Activated CD4-positive, CD25-positive, alpha-beta regulatory T cell treated with anti-CD3 and anti-CD28 coated beads, Interleukin-2, amount 50 U/mL, for 24 hours (primary cell): ENCODE measurements around the gene PSMD12.
A peak's percentile ranks its signal among the peaks of the same experiment; 100 is the strongest.
"Not testable (repeated sequence)": the region's sequence is repeated elsewhere in the genome, so short reads cannot be mapped to it uniquely, and the experiment has no call there.

Experiments used
- ATAC-seq, 2 donors: fragments of 150-1000 bp; cut with Tn5 transposase; one replicate each; pipeline ENCODE4 v1.10.0; 2021; ENCODE audit warnings: mild to moderate bottlenecking in 1 of 2, moderate library complexity in 1 of 2

The PSMD12 gene

DNA sequence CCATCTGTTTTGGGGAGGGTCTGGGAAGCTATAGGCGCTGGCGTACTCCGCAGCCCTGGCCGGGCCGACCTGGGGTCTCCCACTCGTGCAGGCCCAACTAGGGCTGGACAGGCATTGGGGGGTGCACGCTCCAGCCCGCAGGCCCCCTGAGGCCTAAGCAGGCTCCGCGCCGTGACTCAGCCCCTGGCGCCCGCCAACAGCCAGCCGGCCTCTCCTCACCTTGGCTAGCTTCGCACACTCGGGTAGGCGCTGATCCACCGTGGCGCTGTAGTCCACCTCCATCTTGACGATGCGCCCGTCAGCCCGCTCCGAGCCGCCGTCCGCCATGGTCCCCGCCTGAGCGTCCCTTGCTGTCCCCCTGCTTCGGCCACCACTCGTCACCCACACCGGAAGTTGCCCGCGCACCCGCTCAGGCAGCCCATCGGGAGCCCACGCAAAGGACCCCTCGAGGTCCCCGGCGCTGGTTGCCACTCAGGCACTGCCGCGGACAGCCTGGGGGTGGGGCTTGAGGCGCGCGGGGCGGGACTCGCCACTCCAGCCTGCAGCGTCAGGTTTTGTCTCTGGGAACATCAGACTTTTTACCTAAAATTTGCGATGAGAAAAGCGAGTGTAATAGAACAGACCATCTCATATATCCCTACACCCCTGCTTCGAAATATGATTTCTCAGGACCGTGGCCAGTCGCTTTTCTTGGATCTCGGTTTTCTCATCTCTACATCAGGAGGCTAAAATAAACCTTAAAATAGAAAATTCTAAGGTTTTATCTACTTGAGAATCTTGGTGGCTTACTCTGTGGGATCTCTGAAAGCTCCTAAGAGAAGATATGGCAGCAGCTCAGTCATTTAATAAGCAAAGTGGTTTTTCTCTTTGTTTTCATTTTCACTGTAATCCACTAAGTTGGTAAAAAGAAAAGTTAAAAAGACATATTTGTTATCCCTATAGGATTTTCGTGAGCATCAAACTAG, at the start of gene PSMD12:
TSS of gene PSMD12 (minus strand) at position 385 of the 965 bp plus-strand sequence. CDS start at position 327, 58 bp downstream.
- ATAC-seq = peak; percentile 85 to 88

- no peak for ATAC-seq
Measured at GRCh38 chr17:67415291-67415690, 48.9 kb upstream of the PSMD12 start.

DNA sequence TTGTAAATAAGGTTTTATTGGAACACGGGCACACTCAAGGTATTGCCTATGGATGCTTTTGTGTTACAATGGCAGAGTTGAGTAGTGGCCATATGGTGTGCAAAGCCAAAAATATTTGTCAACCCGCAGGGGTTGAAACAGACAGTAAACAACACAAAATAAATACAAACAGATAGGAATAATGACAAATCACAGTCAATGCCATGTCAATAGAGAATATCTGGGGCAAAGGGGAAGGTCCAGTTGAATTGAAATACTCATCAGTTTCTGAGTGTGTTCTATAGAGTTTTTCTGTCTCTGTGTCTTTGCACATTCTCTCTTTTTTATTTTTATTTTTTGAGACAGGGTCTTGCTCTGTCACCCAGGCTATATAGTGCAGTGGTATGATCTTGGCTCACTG, 48.2 kb upstream of the PSMD12 start:
- no peak for ATAC-seq

DNA sequence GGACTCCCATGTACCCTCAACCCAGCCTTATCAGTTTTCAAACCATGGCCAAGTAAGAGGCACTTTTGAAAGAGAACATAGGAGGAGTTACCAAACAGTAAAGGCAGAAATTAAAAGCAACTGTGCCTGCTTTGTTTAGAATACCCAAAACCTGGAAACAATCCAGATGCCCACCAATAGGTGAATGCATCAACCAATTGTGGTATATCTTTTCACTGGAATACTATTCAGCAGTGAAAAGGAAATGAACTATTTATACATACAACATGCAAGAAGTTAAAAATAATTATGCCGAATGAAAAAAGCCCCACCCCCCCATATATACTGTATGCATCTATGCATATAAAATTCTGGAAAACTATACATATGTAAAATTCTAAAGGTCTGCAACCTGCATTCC, 47.8 kb upstream of the PSMD12 start:
- no peak for ATAC-seq

GRCh38 chr17:67413388-67413787, 47.0 kb upstream of the PSMD12 start:
- no peak for ATAC-seq

DNA sequence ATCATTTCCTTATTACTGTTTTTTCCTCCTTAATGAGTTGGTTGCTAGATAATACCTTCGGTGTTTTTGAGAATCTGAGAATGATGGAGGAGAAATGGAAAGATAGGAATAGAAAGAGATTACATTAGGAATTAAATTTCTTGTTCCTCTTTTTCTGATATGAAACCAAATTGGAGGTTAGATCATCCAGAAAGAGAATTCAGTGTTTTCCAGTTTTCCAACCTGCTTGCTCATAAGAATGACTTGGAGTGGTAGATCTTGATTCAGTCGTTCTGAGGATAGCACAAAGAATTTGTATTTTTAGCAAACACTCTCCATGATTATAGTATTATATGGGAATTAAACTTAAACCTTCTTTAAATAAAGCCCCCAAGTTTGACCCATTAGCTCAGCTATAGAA, 46.6 kb upstream of the PSMD12 start:
- ATAC-seq = no peak

GRCh38 chr17:67412032-67412431, 45.7 kb upstream of the PSMD12 start:
- no peak for ATAC-seq

- no peak for ATAC-seq
Measured at GRCh38 chr17:67411397-67411796, 45.0 kb upstream of the PSMD12 start.

DNA sequence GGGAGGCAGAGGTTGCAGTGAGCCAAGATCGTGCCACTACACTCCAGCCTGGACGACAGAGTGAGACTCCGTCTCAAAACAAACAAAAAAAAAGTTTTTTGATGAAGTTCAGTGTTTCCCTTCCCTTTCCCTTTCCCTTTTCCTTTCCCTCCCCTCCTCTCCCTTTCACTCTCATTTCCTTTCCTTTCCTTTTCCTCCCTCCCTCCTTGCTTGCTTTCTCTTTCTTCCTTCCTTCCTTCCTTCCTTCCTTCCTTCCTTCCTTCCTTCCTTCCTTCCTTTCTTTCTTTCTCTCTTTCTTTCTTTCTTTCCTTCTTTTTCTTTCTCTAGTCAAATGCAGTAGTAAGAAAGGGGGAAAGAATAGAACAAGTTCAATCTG, 42.1 kb upstream of the PSMD12 start:
- not testable (repeated sequence) for ATAC-seq

DNA sequence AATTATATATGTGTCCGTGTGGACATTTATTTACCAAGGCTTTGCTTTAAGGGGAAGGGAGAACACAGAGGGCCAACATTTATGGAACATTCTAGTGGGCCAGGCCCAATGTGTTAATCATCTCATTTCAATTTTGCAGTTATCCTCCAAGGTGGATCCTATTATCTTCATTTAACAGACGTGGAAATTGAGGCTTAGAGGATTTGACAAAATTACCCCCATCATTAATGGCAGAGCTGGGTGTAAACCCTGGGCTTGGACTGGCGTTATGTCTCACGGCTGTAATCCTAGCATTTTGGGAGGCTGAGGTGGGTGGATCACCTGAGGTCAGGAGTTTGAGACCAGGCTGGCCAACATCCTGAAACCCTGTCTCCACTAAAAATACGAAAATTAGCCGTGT, 37.1 kb upstream of the PSMD12 start:
- no peak for ATAC-seq

- ATAC-seq = no peak
Measured at GRCh38 chr17:67403065-67403464, 36.7 kb upstream of the PSMD12 start.

DNA sequence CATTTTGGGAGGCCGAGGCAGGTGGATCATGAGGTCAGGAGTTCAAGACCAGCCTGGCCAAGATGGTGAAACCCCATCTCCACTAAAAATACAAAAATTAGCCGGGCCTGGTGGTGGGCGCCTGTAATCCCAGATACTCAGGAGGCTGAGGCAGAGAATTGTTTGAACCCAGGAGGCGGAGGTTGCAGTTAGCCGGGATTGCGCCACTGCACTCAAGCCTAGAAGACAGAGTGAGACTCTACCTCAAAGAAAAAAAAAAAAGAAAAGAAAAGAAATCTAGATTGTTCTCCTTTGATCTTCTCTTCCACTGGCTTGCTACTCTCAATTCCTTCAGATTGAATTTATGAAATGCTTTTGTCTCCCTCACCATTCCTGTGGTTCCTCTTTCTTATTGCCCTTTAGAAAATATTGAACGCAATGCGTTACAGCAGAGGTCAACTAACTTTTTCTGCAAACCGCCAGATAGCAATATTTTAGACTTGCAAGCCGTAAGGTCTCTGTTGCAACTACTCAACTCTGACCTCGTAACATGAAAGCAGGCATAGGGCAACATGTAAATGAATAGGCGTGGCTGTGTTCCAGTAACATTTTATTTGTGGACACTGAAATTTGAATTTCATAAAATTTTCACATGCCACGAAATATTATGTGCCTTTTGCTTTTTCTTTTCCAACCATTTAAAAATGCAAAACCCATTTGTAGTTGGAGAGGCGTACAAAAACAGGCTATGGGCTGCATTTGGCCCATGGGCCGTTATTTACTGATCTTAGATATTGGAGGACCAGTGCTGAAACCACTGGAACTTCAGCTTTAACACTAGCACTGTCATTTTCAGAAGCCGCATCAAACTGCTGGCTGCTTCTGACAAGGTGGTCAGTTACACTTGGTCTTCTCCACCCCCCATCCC, 35.5 kb upstream of the PSMD12 start:
- no peak for ATAC-seq

DNA sequence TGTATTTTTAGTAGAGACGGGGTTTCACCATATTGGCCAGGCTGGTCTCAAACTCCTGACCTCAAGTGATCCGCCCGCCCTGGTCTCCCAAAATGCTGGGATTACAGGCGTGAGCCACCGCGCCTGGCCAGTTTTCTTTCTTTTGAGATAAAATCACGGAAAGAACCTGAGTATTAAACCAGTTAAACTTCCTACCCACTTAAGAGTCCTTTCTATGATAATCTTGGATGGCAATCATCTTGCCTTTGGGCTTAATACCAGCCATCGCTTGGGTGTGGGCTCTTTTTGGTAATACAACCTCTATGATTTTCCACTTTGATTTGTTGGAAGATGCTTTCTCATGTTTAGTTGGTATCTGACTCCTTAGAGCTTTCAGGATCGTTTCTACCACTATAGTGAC, 34.7 kb upstream of the PSMD12 start:
- no peak for ATAC-seq

GRCh38 chr17:67400193-67400592, 33.8 kb upstream of the PSMD12 start:
- no peak for ATAC-seq

DNA sequence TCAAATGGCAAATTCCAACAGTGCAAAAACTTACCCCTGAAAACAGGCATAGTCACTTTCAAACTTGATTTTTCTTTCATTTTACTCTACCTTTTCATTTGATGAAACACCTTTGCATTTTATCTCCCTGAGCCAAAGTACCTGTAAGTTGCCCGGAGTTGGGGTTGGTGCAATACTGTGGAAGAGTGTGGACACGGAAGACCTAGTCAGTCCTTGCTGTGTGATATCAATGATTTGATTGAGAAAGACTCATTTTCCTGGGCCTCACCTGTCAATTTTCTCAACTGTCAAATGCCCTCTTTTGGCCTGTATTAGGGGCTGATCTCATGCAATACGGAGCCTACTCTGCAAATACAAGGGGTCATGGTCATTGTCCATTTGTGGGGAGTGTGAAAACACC, 33.3 kb upstream of the PSMD12 start:
- no peak for ATAC-seq

DNA sequence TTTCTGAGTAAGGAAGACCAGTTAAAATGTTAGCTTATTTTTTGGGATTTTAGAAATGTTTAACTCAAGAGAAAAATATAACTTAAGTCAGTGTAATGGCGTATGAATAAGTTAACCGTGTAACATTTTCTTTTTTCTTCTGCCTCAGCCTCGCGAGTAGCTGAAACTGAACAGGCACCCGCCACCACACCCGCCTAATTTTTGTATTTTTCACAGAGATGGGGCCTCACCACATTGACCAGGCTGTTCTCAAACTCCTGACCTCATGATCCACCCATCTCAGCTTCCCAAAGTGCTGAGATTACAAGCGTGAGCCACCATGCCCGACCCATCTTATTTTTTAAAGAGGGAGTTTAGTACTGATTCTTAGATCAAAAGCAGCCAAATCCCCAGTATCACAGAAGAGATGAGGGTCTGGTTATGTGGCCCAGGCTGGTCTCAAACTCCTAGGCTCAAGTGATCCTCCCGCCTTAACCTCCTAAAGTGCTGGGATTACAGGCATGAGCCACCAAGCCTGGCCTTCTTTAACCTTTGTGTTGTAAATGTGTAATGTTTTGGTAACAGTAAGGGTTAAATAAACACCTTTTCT, 27.5 kb upstream of the PSMD12 start:
- no peak for ATAC-seq

- ATAC-seq = no peak
Measured at GRCh38 chr17:67392111-67392510, 25.7 kb upstream of the PSMD12 start.

DNA sequence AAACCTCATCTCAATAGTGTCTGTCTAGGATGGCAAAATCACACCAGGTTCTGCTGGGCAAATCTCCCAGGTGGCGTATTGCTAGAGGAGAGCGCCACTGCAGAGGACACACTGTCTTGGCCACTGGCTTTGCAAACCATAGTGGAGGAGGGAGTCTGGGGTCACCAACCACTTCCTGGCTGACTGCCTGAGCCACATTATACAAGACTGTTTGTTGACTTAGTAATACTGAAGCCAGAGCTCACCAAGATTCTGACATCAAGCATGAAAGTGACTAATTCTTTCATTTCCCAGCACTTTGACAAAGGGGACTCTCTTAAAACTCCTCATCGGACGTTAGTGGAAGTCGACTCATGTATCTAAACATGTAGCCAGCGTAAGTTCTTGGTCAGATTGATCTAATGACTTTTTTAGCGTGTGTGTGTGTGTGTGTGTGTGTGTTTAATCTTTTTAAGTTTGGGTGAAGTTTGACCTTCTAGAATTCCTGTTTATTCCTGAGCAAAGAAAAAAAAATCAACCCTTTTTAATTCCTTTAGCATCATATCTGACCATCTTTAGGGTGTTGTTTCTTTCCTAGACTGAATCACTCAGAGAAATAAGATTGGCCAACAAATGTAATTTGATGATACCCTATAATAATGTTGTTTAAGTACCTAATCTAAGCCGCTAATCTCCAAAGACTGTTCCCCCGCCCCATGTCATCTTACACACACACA, 24.4 kb upstream of the PSMD12 start:
- ATAC-seq = peak; percentile 95 to 97

DNA sequence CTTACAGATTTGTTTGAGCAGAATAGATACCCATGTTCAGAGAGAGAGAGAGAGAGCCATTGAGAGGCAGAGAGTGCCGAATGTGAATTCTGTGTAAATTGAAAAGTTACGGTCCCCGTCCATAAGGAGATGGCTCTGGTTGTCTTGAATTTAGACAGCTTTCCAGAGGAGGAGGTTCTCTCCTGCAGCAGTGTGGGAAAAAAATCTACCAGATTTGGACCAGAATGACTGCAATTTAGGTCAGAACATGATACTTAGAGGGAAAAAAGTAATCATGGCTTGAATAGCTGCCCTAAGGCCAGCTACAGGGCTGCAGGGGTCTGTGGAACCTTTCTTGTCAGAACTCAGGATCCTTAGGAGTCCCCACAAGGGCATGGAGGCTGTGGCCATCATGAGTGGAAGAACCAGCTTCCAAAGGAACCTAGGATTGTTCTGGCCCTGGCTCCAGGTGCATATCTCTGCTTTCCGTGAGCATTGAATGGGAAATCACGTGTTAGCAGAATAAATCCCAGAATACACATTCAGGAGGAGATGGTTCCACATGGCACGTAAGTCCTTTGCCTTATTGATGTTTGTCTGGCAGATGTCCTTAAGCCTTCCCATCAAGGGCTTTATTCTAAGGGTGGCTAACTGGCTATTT, 23.7 kb upstream of the PSMD12 start:
- no peak for ATAC-seq

DNA sequence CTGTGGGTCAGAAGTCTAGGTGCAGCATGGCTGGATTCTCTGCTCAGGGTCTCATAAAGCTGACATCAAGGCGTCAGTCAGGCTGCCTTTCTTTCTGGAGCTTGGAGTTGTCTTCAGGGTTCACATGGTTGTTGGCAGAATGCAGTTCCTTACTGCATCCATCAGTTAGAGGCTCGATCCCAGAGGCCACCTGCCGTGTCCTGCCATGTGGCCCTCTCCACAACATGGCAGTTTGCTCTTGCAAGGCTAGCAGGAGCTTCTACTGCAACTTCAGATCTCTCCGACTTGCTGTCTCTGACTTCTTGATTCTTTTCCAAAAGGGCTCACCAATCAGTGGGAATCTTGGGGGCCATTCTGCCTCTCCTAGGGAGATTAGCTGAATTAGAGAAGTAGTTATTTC, 22.6 kb upstream of the PSMD12 start:
- no peak for ATAC-seq

- ATAC-seq = not testable (repeated sequence)
Measured at GRCh38 chr17:67388536-67388935, 22.2 kb upstream of the PSMD12 start.

DNA sequence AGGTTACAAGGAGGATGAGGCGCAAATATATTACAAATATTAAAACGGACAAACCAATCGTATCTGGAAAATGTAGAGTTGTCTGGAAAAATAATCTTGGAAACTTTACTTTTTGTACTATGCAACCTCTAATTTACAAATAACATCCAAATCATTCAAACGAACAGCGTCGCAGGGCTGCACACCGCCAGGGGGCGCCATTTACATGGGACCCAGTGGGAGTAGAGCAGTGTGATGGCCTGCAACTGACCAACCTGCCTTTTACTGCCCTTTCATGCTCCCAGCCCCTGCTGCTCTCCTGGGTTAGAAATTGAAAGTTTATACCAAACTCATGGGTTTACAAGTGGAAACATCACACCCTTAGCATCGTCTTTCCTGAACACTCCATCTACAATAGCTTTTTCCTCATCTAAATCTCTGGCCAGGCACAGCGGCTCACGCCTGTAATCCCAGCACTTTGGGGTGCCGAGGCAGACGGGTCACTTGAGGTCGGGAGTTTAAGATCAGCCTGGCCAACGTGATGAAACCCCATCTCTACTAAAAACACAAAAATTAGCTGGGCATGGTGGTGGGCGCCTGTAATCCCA, 20.7 kb upstream of the PSMD12 start:
- ATAC-seq = no peak
